HG02798 (cell line): ENCODE measurements around the gene MAGI1.

Experiments used
- ATAC-seq: cut with Tn5 transposase; IDR thresholded peaks from one replicate; pipeline ENCODE4 v1.9.1; 2021; ENCODE audit warnings: mild to moderate bottlenecking; ENCODE audit not compliant: unreplicated experiment, poor library complexity

MAGI1 gene

DNA sequence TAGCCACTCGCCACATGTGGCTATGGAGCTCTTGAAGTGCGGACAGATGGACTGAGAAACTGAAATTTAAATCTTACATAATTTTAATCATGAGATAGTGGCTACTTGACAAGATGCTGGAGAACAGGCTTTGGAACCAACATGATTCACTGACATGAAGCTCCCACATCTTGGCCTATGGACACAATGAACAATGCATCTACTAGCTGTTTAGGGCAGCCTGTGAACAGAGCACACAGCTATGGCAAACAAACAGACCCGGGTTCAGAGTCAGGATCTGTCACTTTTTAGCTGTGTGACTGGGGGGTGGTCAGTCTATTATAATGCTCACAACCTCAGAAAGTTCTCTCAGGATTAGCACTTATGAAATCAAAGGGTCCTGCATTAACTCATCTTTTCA, 616.6 kb downstream of the MAGI1 start:
- ATAC-seq: no peak

DNA sequence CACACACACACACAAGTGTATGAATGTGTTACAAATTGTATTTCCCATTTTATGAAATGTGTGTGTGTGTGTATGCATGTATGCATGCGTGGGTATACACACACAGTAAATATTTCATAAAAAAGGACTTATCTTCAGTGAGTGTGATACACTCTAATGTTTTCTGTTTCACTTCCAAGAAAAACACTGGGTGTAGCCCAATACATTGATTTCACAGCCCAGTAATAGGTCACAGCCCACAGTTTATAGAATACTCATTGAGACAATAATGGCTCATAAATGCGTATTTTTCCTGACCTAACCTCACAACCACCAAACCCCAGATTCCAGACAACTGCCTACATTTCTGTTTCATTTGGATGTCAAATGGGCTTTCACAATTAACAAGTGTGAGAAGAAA, 619.5 kb downstream of the MAGI1 start:
- no peak for ATAC-seq

DNA sequence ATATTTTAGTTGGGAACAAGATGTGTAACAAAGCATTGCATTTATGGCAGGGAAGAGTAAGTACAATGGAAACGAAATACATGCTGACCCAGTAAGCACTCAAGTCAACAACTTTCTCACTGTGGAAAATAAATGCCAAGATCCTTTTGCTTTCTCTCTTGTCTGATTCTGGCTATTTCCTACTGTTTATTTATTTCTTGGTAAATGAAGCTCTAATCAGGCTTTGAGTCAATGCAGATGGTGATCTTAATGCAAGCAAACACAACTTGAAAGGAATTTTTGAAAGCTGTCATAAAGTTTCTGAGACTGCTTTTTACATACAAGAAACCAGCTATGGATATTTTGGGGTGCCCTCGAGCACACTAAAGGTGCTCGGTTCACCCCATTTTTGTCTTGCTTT, 624.8 kb downstream of the MAGI1 start:
- ATAC-seq: no peak

DNA sequence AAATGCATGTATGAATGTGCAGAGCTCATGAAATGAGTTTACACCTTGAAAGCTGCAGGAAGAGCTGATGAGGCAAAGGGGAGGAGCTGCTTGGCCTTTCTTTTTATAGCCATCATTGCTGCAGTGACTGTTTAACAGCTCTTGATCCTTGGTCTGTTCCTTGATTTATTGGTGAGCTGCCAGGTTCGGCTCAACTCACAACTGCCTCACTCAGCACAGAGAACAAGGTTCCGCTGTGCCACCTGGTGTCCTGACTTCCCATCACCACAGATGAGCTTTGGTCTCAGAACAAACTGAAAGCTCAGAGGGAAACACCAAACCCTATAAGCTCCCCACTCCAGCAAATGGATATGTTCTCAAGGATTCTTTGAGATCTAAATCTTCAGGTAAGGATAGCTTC, 626.1 kb downstream of the MAGI1 start:
- no peak for ATAC-seq

DNA sequence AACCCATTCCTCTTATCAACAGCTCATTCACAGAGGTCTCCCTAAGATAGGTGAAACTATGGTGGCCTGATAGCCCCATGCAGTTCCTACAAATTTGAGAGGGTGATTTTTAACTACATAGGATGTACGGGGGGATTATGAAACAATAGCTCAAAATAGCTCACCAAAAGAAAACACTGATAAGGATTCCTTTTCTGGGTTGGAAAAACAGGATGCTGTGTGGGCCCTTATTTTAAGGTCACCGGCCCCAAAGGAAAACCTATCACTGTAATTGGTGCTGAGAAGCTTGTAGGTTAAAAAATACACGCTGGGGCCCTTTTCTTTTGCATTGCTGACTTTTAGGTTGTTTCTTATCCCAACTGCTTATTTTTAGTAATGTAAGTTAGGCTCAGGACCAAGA, 627.4 kb downstream of the MAGI1 start:
- ATAC-seq: no peak

DNA sequence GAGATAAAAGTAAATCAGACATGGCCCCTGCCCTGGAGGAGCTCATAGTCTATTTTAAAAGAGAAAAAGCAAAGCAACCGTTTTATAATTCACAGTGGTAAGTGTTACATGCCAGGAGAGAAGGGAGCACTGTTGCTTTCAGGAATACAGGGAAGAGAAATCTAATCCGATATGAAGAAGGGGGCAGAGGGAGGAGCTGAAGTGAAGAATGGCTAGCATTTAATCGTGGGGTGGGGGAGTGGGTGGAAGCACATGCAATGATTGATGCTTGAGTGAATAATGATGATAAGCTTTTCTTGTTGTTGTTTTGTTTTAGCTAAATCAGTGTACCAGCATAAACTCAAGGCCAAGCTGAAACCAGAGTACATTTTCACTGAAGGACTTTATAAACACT, 629.5 kb downstream of the MAGI1 start:
- ATAC-seq: no peak

DNA sequence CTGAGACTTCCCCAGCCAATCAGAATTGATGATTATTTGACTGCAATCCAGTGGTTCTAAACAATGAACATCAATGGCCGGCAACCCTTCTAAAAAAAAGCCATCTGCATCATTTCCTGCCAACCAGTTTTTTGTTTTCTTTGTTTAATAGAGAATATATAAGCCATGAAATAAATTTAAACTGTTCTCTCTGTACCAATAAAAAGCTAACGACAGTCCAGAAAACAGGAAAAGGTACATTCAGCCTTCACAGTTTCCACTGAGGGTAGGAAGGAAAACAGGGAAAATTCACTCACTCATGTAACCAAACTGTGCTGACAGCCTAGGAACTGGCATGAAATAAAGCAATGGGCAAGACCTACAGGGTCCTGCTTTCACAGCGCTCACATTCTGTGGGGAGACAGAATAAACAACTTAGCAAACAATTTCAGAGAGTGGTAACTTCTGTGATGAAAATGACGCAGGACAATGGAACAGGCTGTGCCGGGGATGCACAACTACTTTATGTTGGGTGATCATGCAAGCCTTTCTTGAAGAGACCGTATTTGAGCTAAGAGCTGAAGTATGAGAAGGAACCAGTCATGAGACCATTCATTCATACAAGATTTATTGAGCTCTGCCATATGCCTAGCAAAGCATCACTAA, 630.1 kb downstream of the MAGI1 start:
- ATAC-seq: no peak

DNA sequence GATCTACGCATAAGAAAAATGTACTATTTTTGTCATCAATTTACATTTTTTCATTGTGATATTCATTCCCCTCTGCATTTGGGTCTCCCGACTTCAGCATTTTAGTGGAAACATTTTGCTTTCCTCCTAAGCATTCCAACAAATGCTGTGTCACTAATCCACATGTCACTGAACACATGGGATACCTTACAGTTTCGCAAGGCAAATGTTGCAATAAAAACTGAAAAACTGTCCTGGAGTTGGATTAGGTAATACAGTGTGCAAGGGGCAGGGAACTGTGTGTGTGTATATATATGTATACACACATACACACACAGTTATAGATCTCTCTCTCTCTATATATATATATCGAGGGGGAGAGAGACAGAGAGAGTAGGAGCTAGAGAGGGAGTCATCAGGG, 632.2 kb downstream of the MAGI1 start:
- ATAC-seq: no peak

DNA sequence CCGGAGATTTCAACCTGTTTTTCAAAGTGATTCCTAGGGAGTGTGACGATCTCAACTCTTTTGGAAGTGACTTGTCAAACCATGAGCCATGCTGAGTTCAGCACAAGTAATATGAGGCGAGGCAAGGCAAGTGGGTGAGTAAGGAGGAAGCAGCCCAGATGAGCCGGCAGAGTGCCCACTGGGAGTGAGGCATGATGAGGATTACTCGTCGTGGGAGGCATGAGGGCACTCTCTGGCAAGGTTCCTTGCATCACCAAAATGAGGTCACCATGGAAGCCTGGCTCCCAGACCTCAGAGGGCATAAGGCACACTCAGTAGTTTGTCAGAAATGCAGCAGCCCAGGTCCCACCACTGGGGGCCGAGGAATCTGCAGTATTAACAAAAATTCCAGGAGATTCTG, 636.1 kb downstream of the MAGI1 start:
- ATAC-seq: no peak

DNA sequence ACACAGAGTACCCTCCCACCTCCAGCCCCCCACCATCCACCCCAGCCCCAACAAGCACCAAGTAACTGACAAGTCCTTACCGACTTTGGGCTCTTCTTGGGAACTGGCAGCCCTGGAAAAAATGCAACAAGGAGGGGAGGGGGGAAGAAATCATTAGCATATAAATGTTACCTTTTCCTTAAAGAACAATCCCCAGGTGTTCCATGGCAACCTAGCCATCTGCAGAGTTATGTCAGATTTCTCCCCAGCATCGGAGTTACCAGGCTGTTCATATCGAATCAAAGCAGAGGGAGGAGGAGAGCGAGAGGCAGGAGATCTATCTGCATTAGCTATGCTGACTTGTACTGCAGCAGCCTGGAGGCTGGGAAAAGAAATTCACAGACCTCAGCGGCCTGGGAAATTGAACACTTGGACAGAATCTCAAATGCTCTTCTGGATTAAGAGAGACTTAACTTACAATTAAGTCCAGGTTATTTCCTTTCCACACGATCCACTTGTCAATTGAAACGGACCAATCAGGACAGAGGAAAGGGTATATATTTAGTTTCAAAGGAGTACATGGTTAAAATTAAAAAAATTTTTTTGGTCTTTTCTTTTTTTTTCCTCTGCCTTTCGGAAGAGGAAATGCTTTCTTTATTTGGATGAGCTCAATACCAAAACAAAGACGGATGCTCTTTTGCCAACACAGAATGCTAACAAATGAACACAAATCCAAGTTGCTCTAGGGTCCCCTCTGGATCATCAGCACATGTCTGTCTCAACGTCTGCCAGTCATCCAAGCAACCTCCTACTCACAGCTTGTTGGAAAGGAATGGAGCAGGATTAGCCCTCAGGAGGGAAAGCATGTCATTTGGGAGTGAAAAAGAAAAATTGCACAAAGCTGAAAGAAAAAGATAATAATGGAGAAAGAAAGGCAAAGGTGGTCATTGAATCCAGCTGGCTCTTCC, 637.1 kb downstream of the MAGI1 start:
- no peak for ATAC-seq

DNA sequence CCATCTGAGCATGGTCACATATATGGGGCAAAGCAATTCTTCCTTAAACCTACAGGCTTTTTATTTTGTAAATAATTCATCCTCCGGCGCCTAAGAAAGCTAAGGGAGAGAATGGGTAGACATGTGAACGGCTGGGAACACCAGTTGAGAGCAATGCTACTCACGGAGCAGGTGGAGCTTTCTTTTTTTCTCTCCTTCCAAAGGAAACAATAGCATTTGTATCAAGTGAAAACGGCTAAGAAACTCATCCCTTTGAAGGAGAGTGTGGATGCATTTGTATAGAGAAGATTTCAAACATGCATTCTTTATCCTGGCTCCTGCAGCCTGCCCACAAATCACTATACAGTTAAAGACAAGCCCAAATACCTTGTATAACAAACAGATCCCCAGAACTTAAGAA, 637.8 kb downstream of the MAGI1 start:
- no peak for ATAC-seq

DNA sequence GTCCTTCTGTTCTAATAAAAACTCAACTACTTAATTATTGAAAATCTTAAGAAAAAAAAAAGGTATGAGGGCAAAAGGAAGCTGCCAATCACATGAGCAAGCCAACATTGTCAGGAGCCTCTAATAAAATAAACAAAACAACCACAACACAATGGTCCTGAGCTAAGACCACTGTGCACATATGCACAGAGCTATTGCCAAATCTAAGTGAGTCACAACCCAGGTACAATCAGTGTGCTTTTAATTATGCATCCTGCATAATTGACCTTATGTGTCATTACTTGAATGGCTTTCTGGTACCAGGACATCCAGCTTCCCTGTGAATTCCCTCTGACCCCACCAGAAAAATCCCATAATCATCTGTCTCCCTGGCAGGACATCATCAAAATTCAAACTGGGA, 639.8 kb downstream of the MAGI1 start:
- no peak for ATAC-seq

DNA sequence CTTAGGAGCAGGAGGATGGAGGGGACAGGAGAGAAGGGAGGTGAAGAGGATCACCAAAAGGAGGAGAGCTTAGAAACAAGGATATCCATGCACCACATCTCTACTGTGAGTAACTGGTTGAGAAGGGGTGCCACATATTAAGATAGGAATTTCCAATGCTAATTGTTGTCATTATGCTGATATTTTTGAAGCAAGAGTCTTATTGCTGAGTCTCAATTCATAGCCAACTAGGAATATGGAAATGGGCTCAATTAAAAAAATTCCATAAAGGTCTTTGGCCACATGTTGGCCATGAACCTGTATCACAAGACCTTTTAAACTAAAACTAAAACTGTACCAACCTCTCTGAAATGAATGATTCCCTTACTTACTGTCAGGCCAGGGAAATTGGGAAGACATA, 642.6 kb downstream of the MAGI1 start:
- no peak for ATAC-seq

DNA sequence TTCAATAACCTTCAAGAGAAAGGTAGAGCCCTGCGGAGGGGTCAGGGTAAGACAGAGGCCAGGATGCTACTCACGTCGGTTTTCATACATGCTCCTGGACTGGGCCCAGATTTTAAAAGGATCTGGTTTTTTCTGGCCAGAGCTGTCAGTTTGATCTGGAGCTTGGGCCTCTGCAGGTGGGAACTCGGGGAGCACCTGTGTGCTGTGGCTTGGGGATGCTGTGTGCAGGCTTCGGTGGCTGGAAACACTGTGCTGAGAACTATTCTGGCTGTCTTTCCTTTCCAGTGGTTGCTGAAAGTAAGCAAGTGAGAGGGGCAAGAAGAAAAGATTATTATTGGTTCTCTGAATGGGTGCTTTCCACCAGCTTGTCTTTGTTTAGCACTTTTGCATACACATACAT, 647.6 kb downstream of the MAGI1 start:
- no peak for ATAC-seq

DNA sequence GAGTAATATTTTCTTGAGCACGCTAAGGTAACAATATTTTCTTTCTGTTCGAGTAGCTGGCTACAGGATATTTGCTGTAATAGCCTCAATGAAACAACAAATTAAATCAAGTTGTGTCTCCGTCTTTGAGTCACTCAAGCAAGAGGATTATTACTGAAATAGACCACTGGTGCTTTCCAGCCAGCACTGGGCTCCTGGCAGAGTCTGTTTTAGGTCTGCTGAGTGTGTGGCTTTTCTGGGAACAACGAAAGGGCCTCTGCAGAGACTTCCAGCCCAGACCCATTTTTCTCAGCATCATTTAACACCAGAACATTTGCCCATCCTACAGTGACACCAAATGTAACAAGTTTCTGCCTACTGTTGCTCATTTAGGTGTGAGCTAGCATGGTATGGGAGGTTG, 652.9 kb downstream of the MAGI1 start:
- no peak for ATAC-seq

DNA sequence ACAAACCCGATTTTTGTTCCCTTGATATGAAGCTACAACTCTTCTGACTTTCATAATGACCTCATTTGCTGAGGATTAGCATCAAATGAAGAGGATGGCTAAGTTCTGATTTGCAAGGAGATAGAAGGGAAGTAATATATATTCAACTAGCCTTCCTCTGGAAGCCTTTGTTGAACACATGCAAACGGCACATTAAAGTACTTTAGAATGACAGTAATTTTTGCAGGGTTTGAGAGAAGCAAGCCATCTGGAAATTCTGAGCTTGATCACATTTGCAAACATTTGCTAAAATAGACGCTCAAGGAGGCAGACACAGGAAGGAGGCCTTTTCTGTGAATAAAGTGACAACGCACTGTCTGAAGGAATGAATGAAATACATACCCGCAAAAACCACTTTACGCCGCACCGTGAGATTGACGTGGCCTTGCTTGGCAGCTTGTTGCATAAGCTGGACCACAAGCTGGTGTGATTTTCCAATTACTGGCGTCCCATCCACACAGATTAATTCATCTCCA, 657.2 kb downstream of the MAGI1 start:
- no peak for ATAC-seq

DNA sequence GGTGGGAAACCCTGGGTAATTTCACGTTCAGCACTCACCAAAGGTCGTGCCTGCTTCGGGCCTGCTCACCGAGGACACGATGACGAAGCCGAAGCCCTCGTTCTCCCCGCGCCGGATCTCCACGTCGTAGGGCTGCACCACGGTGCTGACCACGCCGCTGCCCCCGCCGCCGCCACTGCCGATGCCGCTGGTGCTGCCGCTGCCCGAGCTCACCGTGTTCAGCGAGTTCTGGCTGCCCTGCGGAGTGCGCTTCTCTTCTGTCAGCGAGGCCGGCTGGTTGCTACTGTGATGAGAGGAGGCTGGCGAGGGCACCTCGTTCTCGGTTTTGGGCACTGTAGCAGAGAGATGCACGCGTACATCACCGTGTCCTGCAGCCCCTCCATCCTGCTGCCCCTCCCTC, 659.5 kb downstream of the MAGI1 start:
- no peak for ATAC-seq

DNA sequence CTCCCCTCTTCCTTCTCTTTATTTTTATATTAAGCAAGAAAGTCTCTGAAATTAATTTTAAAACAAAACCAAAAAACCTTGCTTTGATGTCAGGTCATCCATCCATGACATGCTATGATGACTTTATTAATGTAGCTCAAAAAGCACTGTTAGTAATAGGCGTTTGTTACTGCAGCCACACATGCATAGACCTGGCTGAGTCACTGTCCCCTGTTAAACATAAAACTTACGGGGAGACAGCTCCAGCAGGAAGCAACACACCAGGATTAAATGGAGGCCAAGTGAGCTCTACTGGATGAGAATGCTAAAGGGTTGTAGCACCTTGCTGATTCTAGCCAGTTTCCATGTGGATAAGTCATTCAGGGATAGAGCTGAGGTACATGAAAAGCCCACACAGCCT, 661.1 kb downstream of the MAGI1 start:
- no peak for ATAC-seq

DNA sequence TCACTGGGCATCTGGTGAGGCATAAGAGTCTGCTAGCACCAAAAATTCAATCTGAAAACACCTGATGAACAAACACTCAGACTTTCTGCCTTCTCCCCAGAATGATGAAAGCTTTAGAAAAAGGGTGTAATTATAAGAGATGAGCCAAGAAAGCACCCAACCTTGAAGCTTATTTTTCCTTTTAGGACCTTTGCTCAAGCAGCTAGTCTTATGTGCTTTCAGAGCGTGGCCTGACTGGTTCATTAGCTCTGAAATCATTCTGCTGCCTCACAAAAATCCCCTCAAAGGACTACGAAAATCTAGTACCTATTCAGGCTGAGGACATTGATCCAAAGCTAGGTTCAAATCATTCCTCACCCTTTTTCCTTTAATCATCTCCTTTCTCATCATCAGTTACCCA, 662.3 kb downstream of the MAGI1 start:
- ATAC-seq: no peak

DNA sequence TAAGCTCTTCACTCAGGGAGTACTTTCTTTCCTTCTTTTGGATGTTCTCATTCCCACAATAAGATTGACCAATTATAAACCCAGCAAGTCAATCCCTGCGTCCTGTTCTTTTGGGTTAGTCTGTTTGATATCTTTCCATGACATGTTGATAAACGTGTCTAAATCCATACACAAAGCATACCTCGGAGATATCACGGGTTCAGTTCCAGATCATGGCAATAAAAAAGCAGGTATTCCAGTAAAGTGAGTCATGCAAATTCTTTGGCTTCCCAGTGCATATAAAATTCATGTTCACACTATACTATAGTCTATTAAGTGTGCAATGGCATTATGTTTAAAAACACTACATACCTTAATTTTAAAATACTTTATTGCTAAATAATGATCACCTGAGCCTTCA, 667.7 kb downstream of the MAGI1 start:
- no peak for ATAC-seq

DNA sequence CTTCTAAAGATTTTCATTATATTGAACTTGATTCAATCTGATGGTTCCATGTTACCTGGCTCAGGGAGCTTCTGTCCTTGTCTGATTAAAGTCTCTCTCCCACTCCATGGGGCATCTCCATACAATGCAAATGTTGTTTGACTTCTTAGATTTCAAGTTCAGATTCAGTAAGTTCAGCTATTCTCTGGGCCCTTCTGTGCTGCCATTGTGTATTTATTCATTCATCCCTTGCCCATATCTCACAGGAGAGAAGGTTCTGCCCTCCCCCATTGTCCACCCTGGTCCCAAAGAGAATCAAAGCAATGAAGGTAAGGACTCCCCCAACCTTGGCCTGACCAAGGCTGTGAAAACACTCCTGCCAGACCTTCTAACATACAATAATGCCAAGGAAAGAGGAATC, 669.9 kb downstream of the MAGI1 start:
- no peak for ATAC-seq

DNA sequence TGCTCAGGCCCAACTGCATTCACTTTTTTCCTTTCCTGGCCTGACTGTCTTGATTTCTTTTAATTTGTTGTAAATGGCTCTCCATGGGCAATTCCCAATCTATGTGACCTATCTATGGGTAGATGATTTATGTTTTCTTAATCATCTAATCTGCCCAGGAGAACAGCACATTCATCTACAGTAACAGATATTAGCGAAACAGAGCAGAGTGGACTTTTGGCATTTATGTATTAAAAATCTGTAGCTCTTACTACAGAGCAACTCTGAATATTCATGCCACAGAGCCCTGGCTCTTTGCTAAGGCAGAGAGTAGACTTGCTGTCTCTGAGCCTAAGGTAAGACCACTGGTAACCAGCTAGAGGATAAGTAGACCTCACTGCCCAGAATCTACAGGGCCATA, 676.0 kb downstream of the MAGI1 start:
- no peak for ATAC-seq
